ENCODE results near the gene TBC1D4.
"Not testable (repeated sequence)": the region's sequence is repeated elsewhere in the genome, so short reads cannot be mapped to it uniquely, and the experiment has no call there.

Gene TBC1D4

DNA sequence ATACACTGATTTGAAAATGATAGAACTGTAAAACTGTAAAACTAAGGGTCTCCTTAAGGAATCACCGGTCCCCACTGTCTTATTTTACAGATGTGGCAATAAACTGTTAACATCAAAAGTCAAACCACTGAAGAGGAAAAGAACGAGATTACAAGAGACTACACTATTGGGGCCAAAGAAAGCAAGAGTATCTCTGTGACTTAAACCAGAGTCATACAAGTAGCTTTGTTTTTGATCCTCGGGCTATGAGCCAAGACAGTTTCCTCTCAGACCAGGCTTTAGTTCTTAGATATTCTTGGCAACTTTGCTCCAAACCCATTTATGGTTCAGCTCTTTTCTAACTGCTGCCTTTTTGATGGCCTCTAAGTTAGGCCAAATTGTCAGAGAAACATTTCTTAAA is 113.8 kb downstream of the TBC1D4 start:
- no peak overlapping the region for H3K4me3 ChIP-seq
- H3K27ac ChIP-seq = peak overlapping the region in 3 of 21 experiments; percentile 1 to 12 (median 8)

DNA sequence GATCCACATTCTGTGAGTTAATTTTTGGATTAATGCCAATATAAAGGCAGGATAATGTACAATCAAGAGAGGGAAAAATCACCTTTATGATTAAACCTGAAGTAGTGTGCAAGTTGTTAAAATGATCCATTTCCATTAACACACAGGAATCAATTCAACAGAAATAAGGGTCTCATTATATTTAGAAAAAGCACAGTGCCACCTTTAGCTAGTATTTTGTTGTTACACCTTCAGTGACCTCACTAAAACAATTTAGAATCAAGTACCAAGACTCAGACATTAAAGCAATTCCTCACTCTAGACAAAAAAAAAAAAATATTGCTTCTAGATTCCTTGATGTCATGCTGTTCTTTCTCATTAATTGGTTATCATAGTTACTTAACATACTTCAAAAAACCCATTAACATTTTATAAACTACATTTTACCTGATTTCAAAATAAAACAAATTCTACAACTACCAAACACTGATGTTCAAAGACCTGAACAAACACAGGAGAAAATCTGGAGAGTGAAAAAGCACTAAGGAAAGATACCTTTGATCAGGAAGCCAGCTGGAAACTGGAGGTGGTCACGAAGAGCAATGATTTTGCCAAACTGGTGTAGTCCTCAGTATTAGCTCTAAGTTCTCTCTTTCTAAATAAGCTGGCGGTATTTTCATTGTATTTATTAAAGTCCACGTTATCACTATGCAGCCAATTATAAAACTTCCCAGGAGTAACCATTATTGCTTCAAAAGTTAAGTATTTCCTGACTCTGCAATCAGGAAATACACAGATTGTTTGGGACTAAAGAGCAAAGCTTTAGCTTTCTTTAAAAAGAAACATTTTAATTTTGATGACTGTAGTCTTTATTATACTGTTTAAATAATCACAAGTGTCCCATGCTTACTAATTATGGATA is 115.3 kb downstream of the TBC1D4 start:
- H3K4me3 ChIP-seq = no peak overlapping the region
- H3K27ac ChIP-seq = peak overlapping the region in 3 of 21 experiments; percentile 10 to 51 (median 45)

DNA sequence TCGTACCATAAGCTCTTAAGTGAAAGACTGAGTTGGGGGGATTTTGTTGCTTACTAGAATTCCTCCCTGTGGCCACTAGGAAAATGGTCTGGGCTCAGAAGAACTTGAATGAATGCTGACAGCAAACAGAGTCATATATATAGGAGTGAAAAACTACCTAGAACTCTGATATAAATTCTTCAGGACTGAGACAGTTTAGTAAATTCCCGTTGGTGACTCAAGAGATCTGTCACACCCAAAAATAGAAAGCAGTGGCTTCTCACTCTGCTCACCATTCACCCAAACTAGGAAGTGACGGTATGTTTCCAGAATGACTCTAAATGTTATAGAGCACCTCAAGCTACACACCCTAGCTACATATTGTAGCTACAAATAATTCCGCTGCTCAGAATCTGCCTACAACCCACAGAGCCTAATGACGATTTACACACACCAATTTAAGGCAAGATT is 116.2 kb downstream of the TBC1D4 start:
- peak overlapping the region in 1 of 21 experiments; percentile 45 for H3K27ac ChIP-seq

DNA sequence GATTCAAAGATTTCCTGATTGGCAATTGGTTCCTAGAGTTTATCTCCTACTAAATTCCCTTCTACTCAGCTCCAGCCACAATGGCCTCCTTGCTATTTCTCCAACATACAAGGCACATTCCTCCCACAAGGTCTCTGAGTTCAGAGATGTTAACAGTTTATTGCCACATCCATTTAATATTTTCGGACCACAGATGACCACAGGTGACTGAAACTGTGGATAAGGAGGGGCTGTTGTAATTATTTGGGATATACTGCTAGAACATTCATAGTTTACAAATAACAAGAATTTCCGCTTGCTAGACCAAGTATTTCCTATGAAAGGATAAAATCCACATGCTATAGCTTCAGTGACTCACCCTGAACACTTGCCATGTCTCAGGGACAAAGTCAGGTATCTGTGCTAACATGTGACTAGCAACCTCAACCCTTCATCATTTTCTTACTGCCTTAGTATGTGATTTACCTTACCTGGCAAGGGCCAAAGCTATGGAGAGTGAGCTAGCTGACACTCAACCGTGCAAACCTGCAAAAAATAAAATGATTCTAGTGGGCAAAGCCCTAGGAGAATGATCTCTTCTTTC is 117.7 kb downstream of the TBC1D4 start:
- no peak overlapping the region for H3K27ac ChIP-seq
- H3K4me3 ChIP-seq = no peak overlapping the region

More for the DNA sequence above, 116.2 kb downstream of the TBC1D4 start:
- H3K4me3 ChIP-seq = no peak overlapping the region

DNA sequence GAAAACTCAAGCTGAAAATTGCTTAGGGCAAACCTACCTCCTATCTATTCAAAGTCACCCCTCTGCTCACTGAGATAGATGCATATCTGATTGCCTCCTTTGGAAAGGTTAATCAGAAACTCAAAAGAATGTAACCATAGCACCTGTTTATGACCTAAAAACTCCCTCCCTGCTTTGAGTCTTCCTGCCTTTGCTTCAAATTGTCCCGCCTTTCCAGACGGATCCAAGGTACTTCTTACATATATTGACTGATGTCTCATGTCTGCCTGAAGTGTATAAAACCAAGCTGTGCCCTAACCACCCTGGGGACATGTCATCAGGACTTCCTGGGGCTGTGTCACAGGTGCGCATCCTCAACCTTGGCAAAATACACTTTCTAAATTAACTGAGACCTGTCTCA is 118.6 kb downstream of the TBC1D4 start:
- Histone ChIP-seq H3K27ac (no peak overlapping the region), H3K4me3 (no peak overlapping the region)

DNA sequence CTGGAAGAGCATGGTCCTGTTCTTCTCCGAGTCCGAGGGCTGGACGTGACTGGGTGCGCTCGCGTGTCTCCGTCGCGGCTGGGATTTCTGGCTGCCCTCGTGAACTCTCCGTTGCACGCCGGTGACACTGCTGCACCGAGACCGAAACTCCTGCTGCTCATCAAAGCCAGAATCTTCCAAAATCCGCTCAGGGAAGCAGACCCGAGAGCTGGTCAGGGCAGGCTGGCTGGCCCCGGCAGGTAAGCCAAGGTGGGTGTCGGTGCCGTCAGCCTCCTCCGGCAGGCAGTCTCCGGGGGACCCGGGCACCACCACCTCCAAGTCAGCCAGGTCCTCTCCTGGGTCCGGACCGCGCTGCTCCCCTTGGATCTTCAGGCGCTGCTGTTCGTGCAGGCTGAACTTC is 119.9 kb downstream of the TBC1D4 start:
- no peak overlapping the region for H3K4me3 ChIP-seq
- H3K27ac ChIP-seq = no peak overlapping the region

DNA sequence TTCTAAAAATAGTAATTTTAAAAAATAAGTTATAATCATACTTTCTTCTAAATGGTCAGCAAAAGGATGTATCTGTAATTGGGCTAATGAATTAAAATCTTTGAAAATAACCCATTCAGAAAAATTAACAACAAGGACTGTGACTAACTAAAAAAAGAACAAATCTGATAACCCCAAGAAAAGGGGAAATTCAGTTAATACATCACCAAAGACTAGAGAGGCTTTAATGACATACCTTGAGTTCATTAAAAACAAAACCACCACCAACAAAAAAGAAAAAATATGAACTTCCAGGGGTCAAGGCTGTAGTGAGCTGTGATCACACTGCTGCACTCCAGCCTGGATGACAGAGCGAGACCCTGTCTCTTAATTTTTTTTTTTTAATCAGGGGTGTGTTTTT is 121.8 kb downstream of the TBC1D4 start:
- Histone ChIP-seq H3K27ac (no peak overlapping the region), H3K4me3 (no peak overlapping the region)

DNA sequence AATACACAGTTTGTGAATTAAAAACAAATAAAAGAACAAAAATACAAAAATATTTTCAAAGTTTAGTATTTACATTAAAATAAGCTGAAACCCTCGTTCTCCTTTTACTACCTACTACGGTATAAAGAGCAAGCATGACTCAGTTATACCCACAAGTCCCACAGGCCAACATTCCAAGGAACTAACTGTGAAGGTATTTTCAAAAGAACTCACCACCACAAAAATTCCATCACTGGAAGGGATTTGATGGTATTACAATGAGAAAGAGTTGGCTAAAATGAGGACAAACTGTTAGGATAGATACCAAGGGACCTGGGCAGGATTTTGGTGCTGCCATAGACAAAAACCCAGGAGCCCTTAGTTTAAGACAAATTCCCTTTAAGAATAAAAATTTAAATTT is 122.7 kb downstream of the TBC1D4 start:
- Histone ChIP-seq H3K27ac (no peak overlapping the region), H3K4me3 (no peak overlapping the region)

DNA sequence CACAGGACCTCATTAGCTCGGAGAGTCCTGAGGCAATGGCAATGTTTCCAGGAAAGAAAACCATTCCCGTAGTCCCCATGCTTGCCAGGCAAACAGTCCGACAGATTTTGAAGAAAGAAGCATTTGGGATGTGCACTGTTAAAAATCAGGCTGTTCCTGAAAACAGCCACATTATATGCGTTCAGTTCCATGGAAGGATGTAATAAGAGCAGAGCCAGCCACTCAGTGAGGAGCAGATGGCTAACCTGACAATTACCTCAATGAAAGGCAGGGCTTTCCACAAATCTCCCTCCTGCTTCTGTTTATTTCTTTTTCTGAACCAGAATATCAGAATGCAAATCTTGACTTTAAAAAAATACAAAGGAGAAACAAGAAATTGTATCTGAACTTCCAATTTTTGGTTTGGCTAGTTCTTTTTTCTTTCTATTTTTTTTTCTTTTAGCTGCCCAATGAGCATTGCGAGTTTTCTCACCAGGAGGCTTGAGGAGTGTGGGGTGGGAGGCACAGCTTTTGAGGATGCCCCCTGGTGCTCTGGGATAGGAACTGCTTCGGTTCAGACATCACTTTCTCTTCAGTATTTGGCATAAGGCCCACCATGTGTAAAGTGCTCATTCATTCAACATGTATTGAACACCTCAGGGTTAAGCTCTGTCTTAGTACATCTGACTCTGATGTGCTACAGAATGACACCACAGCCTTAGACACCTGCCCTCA is 124.2 kb downstream of the TBC1D4 start:
- no peak overlapping the region for H3K4me3 ChIP-seq
- H3K27ac ChIP-seq = no peak overlapping the region

DNA sequence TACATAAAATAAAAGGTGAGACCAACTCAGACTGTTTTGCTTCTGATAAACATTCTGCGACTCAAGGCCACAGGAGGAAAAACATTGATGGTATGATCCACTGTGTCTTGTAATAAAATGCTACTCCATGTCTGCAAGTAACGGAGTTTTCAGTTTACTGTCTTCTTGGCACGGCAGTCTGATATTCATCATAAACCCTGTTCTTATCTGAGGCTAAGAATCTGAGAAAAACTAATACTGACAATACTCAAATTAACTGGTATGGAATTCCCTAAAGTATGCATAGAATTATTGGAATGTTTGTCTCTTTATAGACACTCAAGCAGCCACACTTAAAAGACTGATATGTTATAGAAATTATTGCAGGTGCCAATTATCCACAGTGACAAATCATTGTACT is 125.5 kb downstream of the TBC1D4 start:
- no peak overlapping the region for H3K27ac ChIP-seq
- H3K4me3 ChIP-seq = no peak overlapping the region

DNA sequence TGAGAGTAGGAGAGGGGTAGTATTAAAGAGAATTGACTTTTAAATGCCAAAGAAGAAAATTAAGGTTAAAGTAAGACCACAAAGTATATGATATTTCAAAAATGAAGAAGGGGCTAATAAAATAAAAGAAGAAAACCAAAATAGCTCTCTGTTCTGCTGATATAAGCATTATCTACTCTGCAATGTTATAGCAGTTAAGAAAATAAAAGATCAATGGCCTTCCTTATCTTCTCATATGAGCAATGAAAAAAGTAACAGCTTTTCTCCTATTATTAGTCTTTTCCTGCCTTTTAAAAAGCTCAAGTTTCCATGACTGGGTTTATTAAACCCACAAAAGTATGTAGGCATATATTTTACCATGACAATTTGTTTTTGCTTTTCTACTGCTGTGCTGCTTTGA is 126.4 kb downstream of the TBC1D4 start:
- Histone ChIP-seq H3K4me3 (no peak overlapping the region), H3K27ac (no peak overlapping the region)

DNA sequence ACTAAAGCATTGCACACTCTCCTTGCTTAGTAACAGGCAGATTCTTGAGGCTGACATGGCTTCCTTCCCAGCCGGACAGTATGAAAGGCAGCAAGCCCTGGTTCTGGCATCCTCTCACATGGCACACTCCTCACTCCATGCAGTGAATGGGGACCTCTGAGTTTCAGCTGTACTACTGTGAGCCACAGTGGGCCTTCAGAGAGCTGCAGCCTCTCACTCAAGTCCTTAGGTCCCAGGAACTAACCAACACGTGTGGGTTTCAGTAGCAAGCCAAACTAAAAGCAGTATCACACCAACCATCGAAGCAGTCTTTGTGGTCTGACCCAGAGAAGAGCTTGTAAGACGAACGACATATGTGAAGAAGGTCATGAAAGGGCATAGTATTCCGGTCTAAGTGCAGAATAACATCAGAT is 128.2 kb downstream of the TBC1D4 start:
- Histone ChIP-seq H3K27ac (no peak overlapping the region), H3K4me3 (no peak overlapping the region)

DNA sequence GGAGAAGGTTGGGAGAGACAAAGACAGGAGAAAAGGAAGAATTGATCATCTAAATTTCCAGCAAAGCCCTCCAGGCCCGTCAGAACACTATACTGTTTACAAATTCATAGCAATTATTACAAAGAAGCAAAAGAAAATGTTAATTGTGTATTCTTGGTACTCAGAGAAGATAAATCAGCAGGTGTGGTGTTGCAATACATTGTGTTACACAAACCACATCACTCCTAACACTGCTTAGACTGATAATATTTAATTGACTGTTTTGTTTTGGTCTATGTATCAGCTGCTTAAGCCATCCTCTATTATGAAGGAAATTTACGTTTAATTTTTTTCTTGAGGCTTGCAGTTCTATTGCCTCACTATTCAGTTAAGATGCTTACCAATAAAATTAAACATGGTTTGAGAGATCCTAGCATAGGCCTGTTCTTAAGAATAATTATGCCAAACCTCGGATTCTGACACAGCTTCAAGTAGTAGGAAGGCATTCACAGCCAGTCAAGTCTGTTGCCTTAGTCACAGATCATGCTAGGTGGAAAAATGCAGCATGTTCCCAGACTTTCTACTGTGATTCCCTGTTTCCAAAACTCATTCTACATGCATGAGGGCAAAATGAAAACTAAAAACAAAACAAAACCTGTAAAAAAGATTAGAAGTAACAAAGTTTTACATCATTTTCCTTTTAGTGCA is 129.2 kb downstream of the TBC1D4 start:
- Histone ChIP-seq H3K27ac (no peak overlapping the region), H3K4me3 (no peak overlapping the region)

DNA sequence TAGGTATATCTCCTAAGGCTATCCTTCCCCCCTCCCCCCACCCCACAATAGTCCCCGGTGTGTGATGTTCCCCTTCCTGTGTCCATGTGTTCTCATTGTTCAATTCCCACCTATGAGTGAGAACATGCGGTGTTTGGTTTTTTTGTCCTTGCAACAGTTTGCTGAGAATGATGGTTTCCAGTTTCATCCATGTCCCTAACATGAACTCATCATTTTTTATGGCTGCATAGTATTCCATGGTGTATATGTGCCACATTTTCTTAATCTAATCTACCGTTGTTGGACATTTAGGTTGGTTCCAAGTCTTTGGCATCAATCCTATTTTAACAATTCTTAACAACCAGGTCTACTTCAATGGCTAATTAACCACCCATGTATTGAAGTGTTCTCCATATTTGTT is 130.4 kb downstream of the TBC1D4 start:
- not testable (repeated sequence) for H3K4me3 ChIP-seq, H3K27ac ChIP-seq

DNA sequence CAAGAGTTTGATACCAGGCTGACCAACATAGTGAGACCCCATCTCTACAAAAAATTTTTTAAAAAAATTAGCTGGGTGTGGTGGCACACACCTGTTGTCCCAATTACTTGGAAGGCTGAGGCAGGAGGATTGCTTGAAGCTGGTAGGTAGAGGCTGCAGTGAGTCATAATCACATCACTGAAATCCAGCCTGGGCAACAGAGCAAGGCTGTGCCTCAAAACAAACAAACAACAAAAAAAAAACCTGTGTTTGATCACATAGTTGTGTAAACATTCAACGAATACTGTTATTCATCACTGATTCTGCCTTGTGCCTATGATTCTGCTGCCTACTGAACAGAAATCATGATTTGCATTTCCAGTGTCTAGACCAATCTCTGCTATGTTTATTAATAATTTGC is 134.0 kb downstream of the TBC1D4 start:
- peak overlapping the region in 1 of 21 experiments; percentile 71 for H3K27ac ChIP-seq

DNA sequence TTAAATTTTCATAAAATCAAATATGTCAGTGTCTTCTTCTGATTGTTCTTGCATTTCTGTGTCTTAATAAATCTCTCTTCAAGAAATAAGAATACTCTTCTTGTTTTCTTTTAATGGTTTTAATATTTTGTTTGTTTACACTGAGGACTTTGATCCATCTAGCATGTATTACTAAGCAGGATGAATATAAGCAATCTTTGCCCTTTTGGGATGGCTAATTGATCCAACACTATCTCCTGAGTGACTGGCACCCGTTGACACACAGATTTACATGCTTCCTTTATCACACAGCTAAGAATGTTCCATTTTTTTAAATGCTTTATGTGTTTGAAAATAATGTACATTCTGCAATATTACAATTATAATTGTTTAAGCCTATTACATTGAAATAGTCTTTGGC is 134.5 kb downstream of the TBC1D4 start:
- Histone ChIP-seq H3K4me3 (no peak overlapping the region), H3K27ac (no peak overlapping the region)

More for the DNA sequence above, 134.0 kb downstream of the TBC1D4 start:
- H3K4me3 ChIP-seq = no peak overlapping the region

DNA sequence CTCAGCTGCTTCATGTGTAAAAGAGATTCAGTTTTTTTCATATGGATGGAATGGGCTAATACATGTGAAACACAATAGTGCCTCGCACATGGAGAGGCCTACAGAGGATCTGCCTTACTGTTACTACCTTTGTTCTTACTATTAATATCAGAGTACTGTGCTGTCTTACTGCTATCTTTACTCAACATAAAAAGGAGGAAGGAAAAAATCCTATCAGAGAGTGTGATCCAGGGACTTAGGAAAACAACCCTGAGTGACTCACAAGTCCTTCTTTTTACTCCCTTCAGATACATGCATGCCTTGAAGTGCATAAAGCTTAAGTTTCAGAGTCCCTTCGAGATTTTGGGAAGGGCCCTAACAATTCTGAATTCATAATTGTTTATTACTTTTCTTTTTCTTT is 136.8 kb downstream of the TBC1D4 start:
- Histone ChIP-seq H3K4me3 (no peak overlapping the region), H3K27ac (no peak overlapping the region)

DNA sequence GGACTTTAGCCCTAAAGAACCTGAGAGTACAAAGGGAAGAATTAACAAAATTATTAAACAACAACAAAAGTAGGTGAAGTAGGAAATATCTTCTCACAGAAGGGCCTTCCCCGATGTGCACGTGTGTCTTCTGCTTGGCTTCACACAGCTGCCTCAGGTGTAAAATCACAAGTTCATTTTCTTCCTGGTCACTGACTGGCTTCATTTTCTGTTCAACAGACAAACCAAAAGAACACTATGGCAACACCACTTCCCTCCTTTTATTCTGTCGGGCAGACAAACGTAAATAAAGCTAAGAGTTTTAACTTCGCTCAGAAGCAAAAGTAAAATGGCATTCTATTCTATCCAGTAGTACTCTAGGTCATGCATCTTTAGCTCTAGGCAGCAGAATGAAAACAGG is 140.9 kb downstream of the TBC1D4 start:
- H3K27ac ChIP-seq = no peak overlapping the region
- no peak overlapping the region for H3K4me3 ChIP-seq

DNA sequence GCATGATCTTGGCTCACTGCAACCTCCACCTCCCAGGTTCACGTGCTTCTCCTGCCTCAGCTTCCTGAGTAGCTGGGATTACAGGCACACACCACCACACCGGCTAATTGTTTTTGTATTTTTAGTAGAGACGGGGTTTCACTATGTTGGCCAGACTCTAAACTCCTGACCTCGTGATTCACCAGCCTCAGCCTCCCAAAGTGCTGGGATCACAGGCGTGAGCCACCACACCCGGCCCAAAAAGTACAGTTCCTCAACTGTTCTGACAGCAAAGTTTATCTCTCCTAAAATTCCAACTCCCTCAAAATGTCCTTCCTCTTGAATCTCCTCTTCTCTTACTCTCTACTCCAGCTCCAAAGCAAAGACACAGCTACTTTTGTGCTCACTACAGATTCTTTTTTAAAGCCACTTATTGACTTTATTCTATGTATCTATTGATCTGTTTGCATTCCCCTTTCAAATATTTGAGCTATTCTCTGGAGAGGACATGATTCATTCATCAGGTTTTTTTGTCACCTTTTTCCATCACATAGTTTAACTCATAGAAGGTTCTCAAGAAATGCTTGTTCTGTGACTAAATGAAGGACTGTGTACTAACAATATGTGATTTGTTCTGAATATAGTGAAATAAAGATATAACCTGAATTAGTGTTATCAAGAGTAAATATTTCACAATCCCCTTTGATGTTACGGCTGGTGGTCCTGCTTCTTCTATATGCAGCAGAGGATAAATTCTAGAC is 142.2 kb downstream of the TBC1D4 start:
- Histone ChIP-seq H3K4me3 (no peak overlapping the region), H3K27ac (no peak overlapping the region)
